Measurements from ENCODE around the gene FGF14. TPM values are rescaled to one million over a fixed set of nuclear protein-coding genes. Genes with fewer than 3 reads are reported as not detected.

The FGF14 gene
- total and polyA plus RNA-seq, 2 experiments from 2014 or later = 0.03 TPM; not detected in 1

DNA sequence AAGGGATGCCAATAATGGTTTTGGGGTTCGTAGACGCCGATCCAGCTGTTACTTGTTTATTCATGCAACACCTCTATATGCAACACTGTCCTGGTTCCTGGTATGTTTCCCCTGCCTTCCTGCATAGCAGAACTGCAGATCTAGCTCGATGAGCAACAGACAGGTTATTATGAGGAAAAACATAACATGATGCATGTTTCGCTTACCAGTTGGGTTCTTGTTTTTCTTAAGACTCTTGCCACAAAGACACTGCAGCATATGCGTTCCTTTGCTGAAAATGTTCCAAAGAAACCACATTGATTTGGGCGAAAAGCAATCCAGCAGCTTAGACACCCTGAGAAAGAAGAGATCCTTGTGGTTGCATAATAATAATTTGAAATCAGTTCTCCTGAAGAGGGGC is 583 bp downstream of the FGF14 start:
- peaks cover 26% of the 10 kb centered on the region for H3K27me3 Mint-ChIP-seq (ENCODE audit: insufficient read depth, low read depth, poor library complexity)
- Histone ChIP-seq H3K27ac (ENCODE audit: low read depth) (no peak overlapping the region), H3K79me2 (replicated peaks; ENCODE audit: insufficient read depth) (no peaks in the 10 kb centered on the region), H4K20me1 (replicated peaks; ENCODE audit: insufficient read depth) (no peaks in the 10 kb centered on the region), H3K4me2 (peak overlapping the region; percentile 67), H3K4me3 (peak overlapping the region; percentile 78), H3K36me3 (ENCODE audit: insufficient read depth) (no peaks in the 10 kb centered on the region), H3K9me2 (ENCODE audit: insufficient read depth) (no peaks in the 10 kb centered on the region), H2AFZ (peak overlapping the region; percentile 97; the same call in 1 of the 2 replicates), H3F3A (replicated peaks; ENCODE audit: low read depth) (no peaks in the 10 kb centered on the region), H3K27me3 (ENCODE audit: insufficient read depth) (peaks cover 45% of the 10 kb centered on the region), H3K4me1 (ENCODE audit: insufficient read depth) (peaks cover 13% of the 10 kb centered on the region)
- H3K9me3 Mint-ChIP-seq = no peaks in the 10 kb centered on the region
- H3K36me3 Mint-ChIP-seq (ENCODE audit: low read depth) = no peaks in the 10 kb centered on the region
- TF ChIP-seq, protein P1, sequence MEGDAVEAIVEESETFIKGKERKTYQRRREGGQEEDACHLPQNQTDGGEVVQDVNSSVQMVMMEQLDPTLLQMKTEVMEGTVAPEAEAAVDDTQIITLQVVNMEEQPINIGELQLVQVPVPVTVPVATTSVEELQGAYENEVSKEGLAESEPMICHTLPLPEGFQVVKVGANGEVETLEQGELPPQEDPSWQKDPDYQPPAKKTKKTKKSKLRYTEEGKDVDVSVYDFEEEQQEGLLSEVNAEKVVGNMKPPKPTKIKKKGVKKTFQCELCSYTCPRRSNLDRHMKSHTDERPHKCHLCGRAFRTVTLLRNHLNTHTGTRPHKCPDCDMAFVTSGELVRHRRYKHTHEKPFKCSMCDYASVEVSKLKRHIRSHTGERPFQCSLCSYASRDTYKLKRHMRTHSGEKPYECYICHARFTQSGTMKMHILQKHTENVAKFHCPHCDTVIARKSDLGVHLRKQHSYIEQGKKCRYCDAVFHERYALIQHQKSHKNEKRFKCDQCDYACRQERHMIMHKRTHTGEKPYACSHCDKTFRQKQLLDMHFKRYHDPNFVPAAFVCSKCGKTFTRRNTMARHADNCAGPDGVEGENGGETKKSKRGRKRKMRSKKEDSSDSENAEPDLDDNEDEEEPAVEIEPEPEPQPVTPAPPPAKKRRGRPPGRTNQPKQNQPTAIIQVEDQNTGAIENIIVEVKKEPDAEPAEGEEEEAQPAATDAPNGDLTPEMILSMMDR (conservative IDR thresholded peaks at IDR 0.05; ENCODE audit: low read depth in 2 of 2) = no peak
- TF ChIP-seq ZNF114 (CRISPR knock-in tag; IDR thresholded peaks at IDR 0.05) (no peak), POLR2AphosphoS5 (IDR thresholded peaks at IDR 0.05; ENCODE audit: low read depth) (no peak), NANOG (IDR thresholded peaks at IDR 0.05; ENCODE audit: borderline replicate concordance) (no peak), EZH2 (IDR thresholded peaks at IDR 0.05; ENCODE audit: low read depth, unreplicated experiment) (no peak), ZNF331 (CRISPR knock-in tag; IDR thresholded peaks at IDR 0.05; ENCODE audit: low read depth) (no peak), EZH2phosphoT487 (IDR thresholded peaks at IDR 0.05; ENCODE audit: unreplicated experiment) (no peak), CREB1 (CRISPR knock-in tag; IDR thresholded peaks at IDR 0.05; ENCODE audit: low read depth) (no peak), STAT1 (IDR thresholded peaks at IDR 0.05; ENCODE audit: unreplicated experiment) (no peak)
- TF ChIP-seq, protein P2, sequence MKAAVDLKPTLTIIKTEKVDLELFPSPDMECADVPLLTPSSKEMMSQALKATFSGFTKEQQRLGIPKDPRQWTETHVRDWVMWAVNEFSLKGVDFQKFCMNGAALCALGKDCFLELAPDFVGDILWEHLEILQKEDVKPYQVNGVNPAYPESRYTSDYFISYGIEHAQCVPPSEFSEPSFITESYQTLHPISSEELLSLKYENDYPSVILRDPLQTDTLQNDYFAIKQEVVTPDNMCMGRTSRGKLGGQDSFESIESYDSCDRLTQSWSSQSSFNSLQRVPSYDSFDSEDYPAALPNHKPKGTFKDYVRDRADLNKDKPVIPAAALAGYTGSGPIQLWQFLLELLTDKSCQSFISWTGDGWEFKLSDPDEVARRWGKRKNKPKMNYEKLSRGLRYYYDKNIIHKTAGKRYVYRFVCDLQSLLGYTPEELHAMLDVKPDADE (IDR thresholded peaks at IDR 0.05) = no peak
- DNase-seq (ENCODE audit: low spot score) = no peak
- H3K27ac Mint-ChIP-seq = no peak overlapping the region
- peaks cover 18% of the 10 kb centered on the region for H3K4me1 Mint-ChIP-seq
- H3K4me3 Mint-ChIP-seq = peak overlapping the region; percentile 75
- no peak for ATAC-seq

DNA sequence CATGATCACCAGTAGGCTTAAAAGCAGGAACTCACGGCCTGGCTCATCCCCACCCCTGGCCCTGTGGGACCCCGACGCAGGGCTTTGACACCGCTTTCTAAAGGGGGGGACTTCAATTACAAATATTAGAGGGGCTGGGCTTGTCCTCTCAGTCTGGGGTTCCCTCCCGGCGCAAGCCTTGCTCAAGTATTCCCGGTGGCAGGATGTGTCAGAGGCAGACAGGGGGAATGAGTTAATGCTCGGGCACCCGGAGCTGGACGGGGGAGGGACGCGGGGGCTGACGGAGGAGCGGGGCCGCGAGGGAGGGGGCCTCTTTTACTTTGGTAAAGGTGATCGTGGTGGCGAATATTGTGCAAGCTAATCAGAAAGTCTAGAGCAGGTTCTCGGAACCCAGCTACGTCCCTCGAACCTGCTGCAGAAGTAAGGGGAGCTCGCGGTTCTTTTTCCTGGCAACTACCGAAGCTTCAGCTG is 1.1 kb downstream of the FGF14 start:
- ATAC-seq (peak; percentile 16), DNase-seq (ENCODE audit: low spot score) (peak; percentile 45)
- peak overlapping the region; percentile 78 for H3K4me3 ChIP-seq
- no peak overlapping the region for H3K27ac ChIP-seq (ENCODE audit: low read depth)
- H3K9me2 ChIP-seq (ENCODE audit: insufficient read depth) = no peaks in the 10 kb centered on the region
- H3K4me2 ChIP-seq = peak overlapping the region; percentile 67
- H3K4me1 Mint-ChIP-seq = peaks cover 18% of the 10 kb centered on the region
- H3K36me3 Mint-ChIP-seq (ENCODE audit: low read depth) = no peaks in the 10 kb centered on the region
- no peaks in the 10 kb centered on the region for H3K79me2 ChIP-seq (replicated peaks; ENCODE audit: insufficient read depth)
- no peaks in the 10 kb centered on the region for H4K20me1 ChIP-seq (replicated peaks; ENCODE audit: insufficient read depth)
- no peaks in the 10 kb centered on the region for H3K9me3 Mint-ChIP-seq
- peaks cover 13% of the 10 kb centered on the region for H3K4me1 ChIP-seq (ENCODE audit: insufficient read depth)
- H3K27me3 ChIP-seq (ENCODE audit: insufficient read depth) = peaks cover 45% of the 10 kb centered on the region
- H2AFZ ChIP-seq = peak overlapping the region; percentile 97
- peak; percentile 54 for TF ChIP-seq EZH2 (IDR thresholded peaks at IDR 0.05; ENCODE audit: low read depth, unreplicated experiment)
- no peak for TF ChIP-seq POLR2AphosphoS5 (IDR thresholded peaks at IDR 0.05; ENCODE audit: low read depth)
- no peaks in the 10 kb centered on the region for H3K36me3 ChIP-seq (ENCODE audit: insufficient read depth)
- no peak overlapping the region for H3K27ac Mint-ChIP-seq
- H3K4me3 Mint-ChIP-seq = peak overlapping the region; percentile 75
- H3F3A ChIP-seq (replicated peaks; ENCODE audit: low read depth) = no peaks in the 10 kb centered on the region
- H3K27me3 Mint-ChIP-seq (ENCODE audit: insufficient read depth, low read depth, poor library complexity) = peaks cover 26% of the 10 kb centered on the region

Measured in GM23338 (cell line).